Common myeloid progenitor, CD34-positive (primary cell): ENCODE data around the gene MAPK6.
"Not testable (repeated sequence)": the region's sequence is repeated elsewhere in the genome, so short reads cannot be mapped to it uniquely, and the experiment has no call there.

Source experiments
- CTCF ChIA-PET: fragments of 350-600 bp; sonication (Branson Sonifier 250); formaldehyde crosslinking; loops from one replicate; lab custom pipeline; 2021; ENCODE audit warnings: antibody characterized with exemption; lab: Charles Lee
- POLR2A ChIA-PET: fragments of 350-600 bp; sonication (Branson Sonifier 250); formaldehyde crosslinking; loops from one replicate; lab custom pipeline; 2021; ENCODE audit warnings: antibody characterized with exemption; lab: Charles Lee
- DNase-seq, 3 donors: peaks; one replicate each; pipeline versions ENCODE4 v3.0.0 to v3.0.0-alpha.2; 2013
- H3K27ac ChIP-seq, 2 experiments: 1 replicate in 1 of 2; 2 replicates in 1 of 2; pipeline ENCODE4 v1.7.0; 2013; ENCODE audit warnings: inconsistent platforms in 2 of 2, low read length in 2 of 2, mild to moderate bottlenecking in 2 of 2, low read depth in 1 of 2, moderate library complexity in 1 of 2; ENCODE audit not compliant: severe bottlenecking in 2 of 2, insufficient read depth in 1 of 2, poor library complexity in 1 of 2
- H3K27me3 ChIP-seq, 5 experiments: replicated peaks in 2 of 5; 1 replicate in 3 of 5; 2 replicates in 2 of 5; pipeline versions ENCODE4 v1.6.1 to v1.7.0; 2013; ENCODE audit warnings: low read length in 4 of 5, mild to moderate bottlenecking in 2 of 5, moderate library complexity in 2 of 5, inconsistent platforms in 1 of 5; ENCODE audit not compliant: insufficient read depth in 5 of 5, control insufficient read depth in 4 of 5
- H3K36me3 ChIP-seq, 4 experiments: 1 replicate in 2 of 4; 2 replicates in 2 of 4; pipeline versions ENCODE4 v1.6.1 to v1.7.0; 2013; ENCODE audit warnings: low read length in 3 of 4, control low read depth in 1 of 4, mild to moderate bottlenecking in 1 of 4; ENCODE audit not compliant: control insufficient read depth in 4 of 4, insufficient read depth in 4 of 4
- H3K4me1 ChIP-seq, 4 experiments: 1 replicate in 3 of 4; 2 replicates in 1 of 4; pipeline versions ENCODE4 v1.6.1 to v1.7.1; 2013; ENCODE audit warnings: low read length in 3 of 4, mild to moderate bottlenecking in 3 of 4, control low read depth in 1 of 4, inconsistent platforms in 1 of 4, moderate library complexity in 1 of 4; ENCODE audit not compliant: control insufficient read depth in 4 of 4, insufficient read depth in 4 of 4; ENCODE audit errors: control extremely low read depth in 1 of 4
- H3K4me3 ChIP-seq, 7 experiments: 1 replicate in 4 of 7; 2 replicates in 3 of 7; pipeline versions ENCODE4 v1.5.1 to v1.7.0; 2013; ENCODE audit warnings: mild to moderate bottlenecking in 7 of 7, low read length in 6 of 7, moderate library complexity in 6 of 7, inconsistent platforms in 2 of 7, low read depth in 2 of 7, control low read depth in 1 of 7; ENCODE audit not compliant: insufficient read depth in 4 of 7, control insufficient read depth in 1 of 7; ENCODE audit errors: extremely low read depth in 1 of 7
- H3K9me3 ChIP-seq, 5 experiments: 1 replicate in 4 of 5; 2 replicates in 1 of 5; pipeline versions ENCODE4 v1.6.1 to v1.7.1; 2013; ENCODE audit warnings: low read length in 4 of 5, mild to moderate bottlenecking in 2 of 5, inconsistent platforms in 1 of 5, low read depth in 1 of 5, moderate library complexity in 1 of 5; ENCODE audit not compliant: control insufficient read depth in 4 of 5, insufficient read depth in 2 of 5; ENCODE audit errors: control extremely low read depth in 1 of 5
- WGBS: methylation state at CpG from one replicate; pipeline ENCODE4 v1.1.5; 2013; ENCODE audit not compliant: insufficient coverage; 5-methylcytosine and 5-hydroxymethylcytosine counted together

The MAPK6 gene

GRCh38 chr15:52096536-52096935, 77.5 kb downstream of the MAPK6 start:
- not testable (repeated sequence) for H3K27ac ChIP-seq, DNase-seq
- H3K4me1 ChIP-seq, result peaks cover 5 to 51% (median 44%) of the 10 kb centered on the region in 4 experiments

GRCh38 chr15:52097180-52097579, 78.2 kb downstream of the MAPK6 start:
- CTCF ChIA-PET, result interaction anchor here (1.0 to 1.8 kb wide), 7 partner anchors 10 to 40 kb away, joined by 3 to 10 read pairs (median 5); partner anchors contain the start of gene BCL2L10

More at GRCh38 chr15:52096536-52096935, 77.5 kb downstream of the MAPK6 start:
- H3K9me3 ChIP-seq, H3K4me3 ChIP-seq, H3K27me3 ChIP-seq, POLR2A ChIA-PET, H3K36me3 ChIP-seq: not testable (repeated sequence)
- CTCF ChIA-PET, result interaction anchor here (1.6 to 1.8 kb wide), 2 partner anchors 15 to 41 kb away, joined by 5 to 10 read pairs; partner anchors contain the start of gene BCL2L10
- WGBS, result no CpG with 5 or more reads among the region's 9 CpGs

GRCh38 chr15:52098323-52098722, 79.3 kb downstream of the MAPK6 start:
- no peaks in the 10 kb centered on the region for H3K36me3 ChIP-seq
- peaks cover 1 to 57% (median 36%) of the 10 kb centered on the region in 4 experiments for H3K4me1 ChIP-seq
- H3K27ac ChIP-seq, result no peak overlapping the region
- no peaks in the 10 kb centered on the region for H3K9me3 ChIP-seq
- WGBS, result no CpG with 5 or more reads among the region's 2 CpGs
- peak in 1 of 3 donors; percentile 29 for DNase-seq
- ChIA-PET CTCF (interaction anchor here (1.0 to 1.8 kb wide), 7 partner anchors 9 to 40 kb away, joined by 3 to 10 read pairs (median 5); partner anchors contain the start of gene BCL2L10), POLR2A (no interaction called here)
- H3K4me3 ChIP-seq, result no peak overlapping the region
- no peaks in the 10 kb centered on the region for H3K27me3 ChIP-seq

More at GRCh38 chr15:52097180-52097579, 78.2 kb downstream of the MAPK6 start:
- no peaks in the 10 kb centered on the region for H3K36me3 ChIP-seq
- H3K4me3 ChIP-seq, result no peak overlapping the region
- DNase-seq, result peak in 2 of 3 donors; percentile 48 to 51
- peaks cover 5 to 56% (median 45%) of the 10 kb centered on the region in 4 experiments for H3K4me1 ChIP-seq
- H3K27me3 ChIP-seq, result no peaks in the 10 kb centered on the region
- POLR2A ChIA-PET, result interaction anchor here (0.6 kb wide), 1 partner anchor 18 kb away, joined by 3 read pairs; no protein-coding TSS in a partner anchor
- H3K27ac ChIP-seq, result no peak overlapping the region
- no peaks in the 10 kb centered on the region for H3K9me3 ChIP-seq

- no peaks in the 10 kb centered on the region for H3K36me3 ChIP-seq
- H3K27me3 ChIP-seq, result no peaks in the 10 kb centered on the region
- POLR2A ChIA-PET, result no interaction called here
- 99% methylated on average over 14 of the region's 15 CpGs for WGBS
- no peaks in the 10 kb centered on the region for H3K9me3 ChIP-seq
- peaks cover 0 to 52% (median 24%) of the 10 kb centered on the region in 4 experiments for H3K4me1 ChIP-seq
- H3K27ac ChIP-seq, result no peak overlapping the region
- CTCF ChIA-PET, result interaction anchor here (1.0 to 2.1 kb wide), 3 partner anchors 10 to 17 kb away, joined by 4 to 8 read pairs (median 5); partner anchors contain the start of gene BCL2L10
- H3K4me3 ChIP-seq, result no peak overlapping the region
- no peak for DNase-seq
Observed at GRCh38 chr15:52099651-52100272, 80.7 kb downstream of the MAPK6 start.

GRCh38 chr15:52100807-52101442, 81.9 kb downstream of the MAPK6 start:
- POLR2A ChIA-PET, result no interaction called here
- H3K27ac ChIP-seq, result no peak overlapping the region
- peak; percentile 76 to 93 (median 92) for DNase-seq
- no peaks in the 10 kb centered on the region for H3K36me3 ChIP-seq
- H3K27me3 ChIP-seq, result no peaks in the 10 kb centered on the region
- peaks cover 0 to 45% (median 14%) of the 10 kb centered on the region in 4 experiments for H3K4me1 ChIP-seq
- no peaks in the 10 kb centered on the region for H3K9me3 ChIP-seq
- 79% methylated on average over 4 of the region's 6 CpGs for WGBS
- H3K4me3 ChIP-seq, result no peak overlapping the region
- CTCF ChIA-PET, result interaction anchor here (1.3 to 2.1 kb wide), 2 partner anchors 11 kb away, joined by 4 to 8 read pairs; partner anchors contain the start of gene BCL2L10

GRCh38 chr15:52101542-52102323, 82.7 kb downstream of the MAPK6 start:
- Histone ChIP-seq H3K4me3 (no peak overlapping the region), H3K9me3 (no peaks in the 10 kb centered on the region), H3K36me3 (no peaks in the 10 kb centered on the region), H3K27me3 (no peaks in the 10 kb centered on the region), H3K27ac (no peak overlapping the region), H3K4me1 (peaks cover 0 to 45% (median 14%) of the 10 kb centered on the region in 4 experiments)
- ChIA-PET CTCF (interaction anchor here (1.3 kb wide), 1 partner anchor 12 kb away, joined by 4 read pairs; no protein-coding TSS in a partner anchor), POLR2A (no interaction called here)
- DNase-seq, result no peak
- WGBS, result 94% methylated on average over 15 of the region's 16 CpGs
